HG02759 (cell line): Measurements from ENCODE around the gene ARRDC4.

Experiments
- ATAC-seq: cut with Tn5 transposase; IDR thresholded peaks from one replicate; pipeline ENCODE4 v1.9.1; 2021; ENCODE audit warnings: mild to moderate bottlenecking, moderate library complexity; ENCODE audit not compliant: unreplicated experiment

The ARRDC4 gene

DNA sequence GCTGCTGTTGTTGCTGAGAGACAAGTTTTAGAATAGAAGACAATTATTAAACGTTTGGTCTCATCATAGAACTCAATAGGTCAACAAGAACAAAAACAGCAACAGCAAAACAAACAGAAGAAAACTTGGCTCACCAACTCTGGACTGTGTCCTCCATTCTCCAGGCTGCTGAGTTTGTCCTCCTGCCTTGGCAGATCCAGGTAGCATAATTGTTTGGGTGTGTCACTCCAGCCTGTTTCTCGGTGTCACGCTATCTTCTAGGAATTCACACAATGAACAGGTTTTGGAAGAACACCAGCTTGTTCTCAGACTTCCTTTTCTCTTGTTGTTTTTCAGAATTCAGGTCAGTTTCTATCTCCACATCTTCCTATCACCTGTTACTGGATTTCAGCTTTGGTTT, 34.7 kb downstream of the ARRDC4 start:
- no peak for ATAC-seq

DNA sequence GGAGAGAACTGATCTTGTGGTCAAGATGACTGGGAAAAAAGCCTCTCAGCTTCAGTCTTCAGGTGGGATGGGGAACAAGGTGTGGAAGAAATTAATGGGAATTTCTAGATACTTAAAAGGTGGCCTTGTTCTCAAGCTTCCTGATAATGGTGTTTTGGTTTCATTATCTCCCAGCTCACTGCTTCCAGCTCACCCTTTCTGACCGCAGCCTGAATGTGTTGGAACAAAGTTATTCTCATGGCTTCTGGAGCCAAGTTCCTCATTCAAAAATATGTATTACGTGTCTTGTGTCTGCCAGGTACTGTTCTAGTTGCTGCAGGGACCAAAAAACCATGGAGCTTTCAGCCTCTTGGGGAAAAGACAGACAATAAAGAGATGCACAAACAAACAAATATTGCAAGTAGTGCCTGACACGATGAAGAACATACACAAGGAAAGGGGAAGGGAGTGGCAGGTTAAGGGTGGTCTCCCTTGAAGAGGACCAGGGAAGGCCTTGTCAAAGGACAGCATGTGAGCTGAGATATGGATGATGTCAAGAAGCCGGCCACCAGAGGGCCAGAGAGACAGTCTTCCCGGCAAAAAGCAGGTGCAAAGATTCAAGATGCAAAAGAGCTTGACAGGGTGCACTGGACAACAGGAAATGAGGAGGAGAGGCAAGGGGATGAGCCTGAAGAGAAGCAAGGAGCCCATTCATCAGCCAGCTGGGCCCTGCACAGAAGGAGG, 35.5 kb downstream of the ARRDC4 start:
- ATAC-seq = no peak

DNA sequence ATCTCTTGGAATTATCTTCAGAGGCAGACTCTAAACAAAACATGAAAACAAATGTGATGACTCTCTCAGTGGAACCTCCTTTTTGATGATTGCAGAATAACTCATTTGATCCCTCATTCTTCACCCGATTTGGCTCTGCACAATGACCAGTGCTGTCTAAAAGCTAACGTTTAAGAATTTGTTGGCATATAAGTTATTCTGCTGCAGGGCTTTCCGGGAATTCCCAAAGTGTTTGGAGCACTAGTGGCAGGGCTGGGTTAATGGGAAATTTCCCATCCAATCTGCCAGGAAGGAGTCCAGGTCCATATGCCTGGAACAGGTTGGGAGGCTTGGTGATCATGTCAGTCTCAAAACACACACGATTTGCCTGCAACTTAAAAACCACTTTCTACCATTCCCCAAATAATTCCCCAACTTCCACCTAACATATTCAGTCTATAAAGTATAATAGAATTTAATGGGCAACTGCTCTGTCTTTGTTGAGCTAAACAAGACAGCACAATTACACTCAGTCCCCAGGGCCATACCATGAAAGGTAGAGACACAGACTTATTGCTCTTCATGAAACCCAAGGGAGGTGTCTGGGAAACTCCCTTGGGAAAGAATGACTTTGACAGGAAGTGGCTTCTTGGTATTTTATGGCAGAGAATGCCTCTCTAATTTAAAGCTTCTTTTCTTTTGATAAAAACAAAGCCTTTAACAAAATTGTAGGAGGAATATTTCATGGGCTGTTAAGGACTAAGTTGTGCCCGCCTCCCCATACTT, 38.0 kb downstream of the ARRDC4 start:
- no peak for ATAC-seq

DNA sequence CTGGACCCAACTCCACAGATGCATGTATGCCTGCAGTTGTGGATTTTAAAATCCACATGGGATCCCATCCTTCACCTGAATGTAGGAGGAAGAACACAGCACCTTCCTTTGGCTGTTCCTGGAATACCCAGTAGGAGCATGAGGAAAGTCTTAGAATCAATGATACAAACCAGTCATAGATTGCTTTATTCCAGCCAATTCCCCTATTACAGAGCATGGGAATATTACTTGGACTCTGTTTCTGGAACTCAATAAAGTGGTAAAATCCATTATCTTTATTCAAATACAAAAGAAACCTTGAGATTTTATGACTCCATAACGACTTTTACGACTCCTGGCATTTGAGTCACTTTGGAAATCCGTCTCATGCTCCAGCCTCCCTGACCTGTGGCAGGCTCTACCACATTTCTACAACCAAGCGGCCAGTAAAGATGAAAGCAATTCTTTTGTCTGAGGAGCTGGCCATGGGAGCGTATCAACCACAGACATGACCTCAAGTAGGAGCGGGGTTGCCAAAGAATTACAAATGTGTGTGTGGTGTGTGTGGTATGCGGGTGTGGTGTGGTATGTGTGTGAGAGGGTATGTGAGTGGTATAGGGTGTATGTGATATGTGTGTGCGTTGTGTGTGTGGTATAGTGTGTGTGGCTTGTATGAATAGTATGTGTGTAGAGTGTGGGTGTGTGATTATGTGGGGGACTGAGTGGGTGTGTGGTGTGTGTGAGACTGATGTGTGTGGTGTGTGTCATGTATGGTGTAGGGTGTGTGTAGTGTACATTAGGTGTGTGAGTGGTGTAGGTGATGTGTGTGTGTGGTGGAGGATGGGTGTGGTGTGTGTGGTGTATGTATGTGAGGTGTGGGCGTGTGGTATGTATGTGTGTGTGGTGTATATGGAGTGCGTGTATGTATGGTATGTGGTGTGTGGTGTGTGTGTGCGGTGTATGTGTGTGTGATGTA, 40.0 kb downstream of the ARRDC4 start:
- ATAC-seq = no peak

DNA sequence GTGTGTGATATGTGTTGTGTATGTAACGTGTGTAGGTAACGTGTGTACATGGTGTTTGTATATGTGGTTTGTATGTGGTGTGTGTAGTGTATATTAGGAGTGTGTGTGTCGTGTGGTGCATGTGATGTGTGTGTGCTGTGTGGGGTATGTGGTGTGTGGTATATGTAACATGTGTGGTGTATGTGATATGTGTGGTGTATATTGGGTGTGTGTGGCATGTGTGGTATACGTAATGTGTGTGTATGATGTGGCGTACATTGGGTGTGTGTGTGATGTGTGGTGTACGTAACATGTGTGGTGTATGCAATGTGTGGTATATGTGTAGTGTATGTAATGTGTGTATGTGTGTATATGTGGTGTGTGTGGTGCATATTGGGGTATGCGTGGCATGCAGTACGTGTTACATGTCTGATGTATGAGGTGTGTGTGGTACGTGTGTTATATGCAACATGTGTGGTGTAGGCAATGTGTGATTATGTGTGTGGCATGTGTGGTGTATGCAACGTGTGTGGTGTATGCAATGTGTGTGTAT, 41.2 kb downstream of the ARRDC4 start:
- no peak for ATAC-seq

DNA sequence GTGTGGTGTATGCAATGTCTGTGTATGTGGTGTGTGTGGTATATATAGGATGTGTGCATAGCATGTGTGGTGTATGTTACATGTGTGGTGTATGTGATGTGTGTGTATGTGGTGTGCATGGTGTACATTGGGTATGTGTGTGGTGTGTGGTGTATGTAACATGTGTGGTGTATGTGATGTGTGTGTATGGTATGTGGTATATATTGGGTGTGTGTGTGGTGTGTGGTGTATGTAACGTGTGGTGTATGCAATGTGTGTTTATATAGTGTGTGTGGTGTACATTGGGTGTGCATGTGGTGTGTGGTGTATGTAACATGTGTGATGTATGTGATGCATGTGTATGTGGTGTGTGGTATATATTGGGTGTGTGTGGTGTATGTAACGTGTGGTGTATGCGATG, 41.9 kb downstream of the ARRDC4 start:
- no peak for ATAC-seq

DNA sequence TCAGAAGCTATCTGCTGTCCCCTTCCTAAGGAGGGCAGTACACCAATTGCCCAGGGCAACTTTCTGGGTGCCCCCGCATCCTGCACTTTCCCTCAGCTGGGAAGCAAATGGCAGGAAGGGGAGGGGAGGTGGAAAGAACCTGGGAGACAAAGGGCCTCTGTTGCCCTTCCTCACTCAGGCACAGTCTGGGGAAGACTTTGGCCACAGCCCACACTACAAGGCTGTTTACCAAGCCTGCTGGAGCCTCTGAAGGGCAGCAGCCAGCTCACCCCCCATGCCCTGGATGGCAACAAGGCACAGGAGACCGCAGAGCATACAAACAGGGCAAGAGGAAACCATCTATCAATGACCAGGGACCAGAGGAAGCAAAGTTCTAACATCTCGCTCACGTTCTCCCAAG, 42.4 kb downstream of the ARRDC4 start:
- ATAC-seq = no peak

DNA sequence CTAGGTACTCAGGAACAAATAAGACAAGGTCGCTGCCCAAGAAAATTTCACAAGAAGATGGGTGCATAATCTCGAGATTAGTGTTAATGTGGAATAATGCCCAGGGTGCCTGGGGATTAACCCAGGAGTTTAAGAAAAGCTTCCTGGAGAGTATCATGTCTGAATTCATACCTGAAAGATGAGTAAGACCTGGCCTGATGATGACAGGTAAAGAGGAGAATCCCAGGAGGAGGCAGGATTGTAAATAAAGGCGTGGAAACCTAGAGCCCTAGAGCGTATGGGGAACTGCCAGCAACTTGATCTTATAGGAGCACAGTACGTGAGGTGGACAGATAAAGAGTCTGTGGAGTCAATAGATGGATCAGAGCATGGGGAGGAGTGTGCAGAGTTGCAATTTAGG, 43.0 kb downstream of the ARRDC4 start:
- no peak for ATAC-seq

DNA sequence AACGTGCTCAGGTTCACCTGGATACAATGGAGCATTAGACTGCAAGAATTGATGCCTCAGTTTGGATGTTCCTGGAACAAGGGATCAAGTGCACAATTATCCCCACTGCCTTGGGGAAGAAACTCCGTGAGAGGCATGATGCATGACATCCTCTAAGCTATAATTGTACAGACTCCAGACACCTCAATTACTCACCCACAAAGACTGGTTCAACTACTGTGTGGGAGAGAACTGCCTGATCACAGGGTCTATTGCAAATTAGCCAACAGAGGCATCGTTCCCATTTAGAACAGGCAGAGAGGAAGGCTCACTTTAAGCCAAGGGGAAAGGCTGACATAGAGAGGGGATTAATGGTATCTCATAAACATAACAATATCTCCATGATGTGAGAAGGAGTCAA, 43.5 kb downstream of the ARRDC4 start:
- no peak for ATAC-seq

DNA sequence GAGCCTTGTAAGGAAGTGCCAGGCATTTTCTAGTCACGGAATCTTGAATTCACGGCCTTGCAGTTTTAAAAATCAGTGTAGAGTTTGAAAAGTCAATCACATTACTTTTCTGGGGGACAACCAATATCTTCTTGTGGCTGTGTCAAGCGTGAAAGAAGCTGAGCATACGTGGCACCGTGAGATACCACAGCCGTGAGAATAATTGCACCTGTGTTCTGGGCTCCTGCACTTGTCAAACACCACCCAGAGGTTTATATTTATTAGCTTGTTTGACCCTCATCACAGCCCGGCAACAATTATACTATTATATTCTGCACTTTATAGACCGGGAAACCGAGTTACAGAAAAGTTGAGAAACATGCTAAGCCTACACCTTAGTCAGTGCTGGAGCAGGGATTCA, 45.2 kb downstream of the ARRDC4 start:
- ATAC-seq = no peak

DNA sequence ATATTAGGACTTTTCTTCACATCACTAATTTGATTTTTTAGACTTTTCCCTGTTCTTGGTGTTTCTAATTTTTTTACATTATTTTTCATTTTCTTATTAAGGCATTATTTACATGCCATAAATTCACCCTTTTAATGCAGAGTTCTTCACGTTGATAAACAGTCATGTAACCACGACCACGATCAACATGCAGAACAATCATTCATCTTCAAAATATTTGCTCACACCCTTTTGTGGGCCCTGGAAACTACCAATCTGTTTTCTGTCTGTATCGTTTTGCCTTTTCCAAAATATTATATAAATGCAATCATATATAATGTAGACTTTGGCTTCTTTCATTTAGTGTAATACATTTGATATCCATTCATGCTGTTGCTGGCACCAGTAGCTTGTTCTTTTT, 48.7 kb downstream of the ARRDC4 start:
- no peak for ATAC-seq

DNA sequence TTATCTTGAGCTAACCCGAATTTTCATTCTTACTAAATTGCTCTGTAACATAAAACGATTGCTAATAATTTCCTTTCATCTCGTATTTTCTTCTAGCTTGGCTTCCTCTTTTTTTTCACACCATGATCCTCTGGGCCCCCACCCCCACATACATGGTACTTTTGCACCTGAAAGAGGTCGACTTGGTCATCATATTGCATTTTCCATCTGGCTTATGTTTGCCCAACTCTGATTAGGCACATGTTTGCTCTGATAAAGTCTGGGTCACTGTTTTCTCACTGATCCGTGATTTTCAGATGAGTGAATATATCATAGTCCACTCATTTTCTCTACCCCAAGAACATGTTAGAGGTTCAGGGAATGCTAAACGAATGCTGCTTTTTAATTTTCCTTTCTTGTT, 49.5 kb downstream of the ARRDC4 start:
- no peak for ATAC-seq

DNA sequence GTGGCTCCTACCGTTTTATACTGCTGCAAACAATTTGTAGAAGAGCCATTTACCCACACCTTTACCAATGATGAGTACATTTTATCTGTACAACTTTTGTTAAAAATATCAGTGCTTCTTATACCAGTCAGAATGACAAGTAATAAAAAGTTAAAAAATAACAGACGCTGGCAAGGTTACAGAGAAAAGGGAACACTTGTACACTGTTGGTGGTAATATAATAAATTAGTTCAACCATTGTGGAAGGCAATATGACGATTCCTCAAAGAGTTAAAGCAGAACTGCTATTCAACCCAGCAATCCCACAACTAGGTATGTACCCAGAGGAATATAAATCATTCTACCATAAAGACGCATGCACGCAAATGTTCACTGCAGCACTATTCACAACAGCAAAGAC, 51.9 kb downstream of the ARRDC4 start:
- ATAC-seq = no peak

DNA sequence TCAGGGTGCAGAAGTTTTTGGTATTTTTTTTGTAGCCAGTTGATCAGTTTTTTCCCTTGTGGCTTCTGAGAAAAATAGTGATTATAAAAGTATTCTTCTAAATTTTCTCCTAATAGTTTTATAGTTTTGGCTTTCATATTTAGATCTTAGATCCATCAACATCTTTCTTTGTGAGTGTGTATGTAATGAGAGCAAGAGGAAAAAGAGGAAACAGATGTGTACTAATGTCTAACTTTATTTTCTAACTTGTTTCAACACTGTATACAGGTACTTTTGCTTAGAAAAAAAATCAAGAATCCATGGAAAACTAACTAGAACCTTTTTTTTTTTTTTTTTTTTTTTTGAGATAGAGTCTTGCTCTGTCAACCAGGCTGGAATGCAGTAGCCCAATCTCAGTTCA, 53.1 kb downstream of the ARRDC4 start:
- ATAC-seq = no peak

DNA sequence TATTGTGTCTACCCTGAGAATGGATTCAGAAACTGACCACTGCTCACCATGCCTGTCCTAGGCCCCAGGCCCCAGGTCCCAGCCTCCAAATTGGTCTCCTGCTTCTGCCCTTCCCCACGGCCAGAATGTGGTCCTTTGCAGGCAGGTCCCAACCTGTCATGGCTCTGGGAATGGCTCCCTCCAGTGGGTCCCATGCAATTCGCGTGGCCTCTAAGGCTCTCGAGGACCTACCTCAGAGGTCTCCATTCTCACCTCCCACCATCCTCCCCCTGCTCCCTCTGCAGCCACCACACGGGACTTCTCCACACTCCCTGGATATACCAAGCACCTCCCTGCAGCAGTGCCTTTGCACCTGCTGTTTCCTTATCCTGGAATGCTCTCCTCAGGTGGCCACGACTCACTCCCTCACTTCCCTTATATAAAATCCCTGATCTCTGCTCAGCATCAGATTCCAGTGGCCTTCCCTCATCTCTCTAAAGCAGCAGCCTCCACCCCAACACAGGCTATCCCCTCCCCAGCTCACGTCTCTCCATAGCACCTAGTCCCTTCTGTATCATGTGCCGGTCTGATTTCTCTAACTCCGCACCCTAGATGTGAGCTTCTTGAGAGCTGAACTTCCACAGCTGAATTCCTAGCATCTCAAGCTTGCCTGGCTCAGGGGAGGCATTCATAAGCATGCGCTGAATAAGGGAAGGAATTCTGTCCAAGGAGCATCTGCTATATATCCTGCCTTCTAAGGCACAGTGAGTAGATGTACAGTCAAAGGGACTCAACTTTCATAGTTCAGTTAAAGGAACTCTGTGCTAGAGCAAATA, 56.9 kb downstream of the ARRDC4 start:
- ATAC-seq = no peak

DNA sequence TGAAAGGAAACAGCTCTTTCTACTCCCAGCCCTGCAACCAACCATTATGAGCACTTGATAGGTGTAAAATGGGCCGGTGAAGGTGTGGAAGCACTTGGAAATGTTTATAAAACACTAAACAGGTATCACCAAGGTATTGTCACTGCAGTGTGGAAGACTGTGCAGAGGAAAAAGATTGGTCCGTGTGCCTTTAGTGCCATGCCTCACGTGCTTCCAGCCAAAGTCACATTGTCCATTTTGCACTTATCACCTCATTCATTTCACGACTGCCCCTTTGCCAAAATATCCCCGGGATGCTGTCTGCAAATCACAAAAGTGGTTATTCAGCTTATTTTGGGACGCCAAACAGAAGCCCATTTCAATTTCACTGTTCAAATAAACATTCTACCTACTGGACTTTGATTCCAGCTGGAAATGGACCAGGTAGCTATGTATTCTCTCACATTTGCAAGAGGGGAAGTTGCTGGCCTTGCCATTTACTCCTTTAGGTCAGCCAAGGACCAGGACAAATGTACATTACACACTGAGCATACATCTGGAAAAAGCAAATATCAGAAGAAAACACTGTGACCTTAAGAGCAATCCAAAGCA, 58.4 kb downstream of the ARRDC4 start:
- ATAC-seq = no peak
